DMS79 (cell line): ENCODE measurements around the gene TEX51.

ENCODE experiments used
- DNase-seq: peaks from one replicate; lab custom pipeline; 2025; lab: John Stamatoyannopoulos, UW

Gene TEX51

GRCh38 chr2:126914811-126915500 lies 16.3 kb downstream of the TEX51 start:
- DNase-seq = no peak

DNA sequence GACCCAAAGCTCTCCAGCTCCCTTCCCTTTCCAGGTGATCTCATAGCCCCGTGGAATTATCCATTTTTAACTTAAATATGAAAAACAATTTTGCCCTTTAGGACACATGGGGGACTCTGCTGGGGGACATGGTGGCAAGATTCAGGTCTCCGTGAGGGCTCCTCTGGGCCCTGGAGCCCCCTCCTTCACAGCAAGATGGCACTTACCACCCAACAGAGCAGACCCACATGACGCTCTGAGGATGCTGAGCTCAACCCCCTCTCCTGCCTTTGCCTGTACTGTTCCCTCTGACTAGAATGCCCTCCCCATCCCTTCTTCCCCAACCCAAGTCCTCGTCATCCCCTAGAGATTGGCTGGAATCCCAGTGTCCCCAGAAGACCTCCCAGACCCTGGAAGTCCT lies 17.2 kb downstream of the TEX51 start:
- no peak for DNase-seq

GRCh38 chr2:126916744-126917143 lies 18.1 kb downstream of the TEX51 start:
- DNase-seq = no peak

DNA sequence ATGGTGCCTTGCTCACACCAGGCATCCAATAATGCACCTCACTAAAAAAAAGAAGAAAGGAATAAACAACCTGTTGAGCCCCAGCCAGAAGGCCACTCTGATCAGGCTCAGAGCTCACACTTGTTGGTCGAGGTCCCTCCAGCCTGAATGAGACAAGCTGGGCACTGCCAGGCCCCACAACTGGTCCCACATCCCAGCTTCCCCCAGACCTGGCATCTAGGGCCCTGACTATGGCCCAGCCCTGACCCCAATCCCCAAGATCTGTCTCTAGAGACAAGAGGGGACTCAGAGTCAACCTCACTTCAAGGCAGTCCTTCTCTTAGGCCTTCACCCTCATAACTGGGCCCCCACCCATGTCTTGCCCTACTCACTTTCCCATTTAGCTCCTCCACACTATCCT lies 22.4 kb downstream of the TEX51 start:
- DNase-seq = no peak

GRCh38 chr2:126930970-126931590 lies 32.4 kb downstream of the TEX51 start:
- no peak for DNase-seq

GRCh38 chr2:126932529-126932928 lies 33.8 kb downstream of the TEX51 start:
- no peak for DNase-seq

DNA sequence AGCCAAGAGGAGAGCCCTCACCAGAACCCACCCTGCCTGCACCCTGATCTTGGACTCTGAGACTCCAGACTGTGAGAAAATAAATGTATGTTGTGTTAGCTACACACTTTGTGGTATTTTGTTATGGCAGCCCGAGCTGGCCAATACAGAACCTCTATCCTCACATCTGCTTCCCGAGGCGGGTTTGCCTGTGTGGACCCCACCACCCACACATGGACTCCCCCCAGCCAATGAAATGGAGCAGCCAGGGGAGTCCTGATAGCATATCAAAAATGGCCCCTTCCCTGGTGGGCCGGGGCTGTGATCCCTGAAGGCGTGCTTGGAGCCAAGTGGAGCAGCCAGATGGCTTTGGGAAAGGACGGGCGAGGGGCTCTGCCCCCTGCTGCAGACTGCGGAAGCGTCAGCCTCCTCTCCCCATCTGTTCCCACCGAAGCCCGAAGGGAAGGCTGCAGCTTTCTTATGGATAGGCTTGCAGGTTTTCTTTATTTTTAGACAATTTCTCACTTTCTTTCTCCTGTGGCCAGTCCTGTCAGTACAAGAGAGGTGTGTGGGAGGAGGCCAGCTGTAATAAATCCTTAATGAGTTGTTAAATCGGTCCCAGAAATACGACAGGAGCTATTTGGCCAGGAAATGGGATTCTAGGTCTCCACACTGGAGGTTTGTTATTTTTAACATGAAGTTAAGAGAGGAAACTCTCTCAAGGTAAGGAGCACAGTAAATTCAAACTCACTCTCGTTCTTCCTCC lies 34.4 kb downstream of the TEX51 start:
- DNase-seq = no peak

DNA sequence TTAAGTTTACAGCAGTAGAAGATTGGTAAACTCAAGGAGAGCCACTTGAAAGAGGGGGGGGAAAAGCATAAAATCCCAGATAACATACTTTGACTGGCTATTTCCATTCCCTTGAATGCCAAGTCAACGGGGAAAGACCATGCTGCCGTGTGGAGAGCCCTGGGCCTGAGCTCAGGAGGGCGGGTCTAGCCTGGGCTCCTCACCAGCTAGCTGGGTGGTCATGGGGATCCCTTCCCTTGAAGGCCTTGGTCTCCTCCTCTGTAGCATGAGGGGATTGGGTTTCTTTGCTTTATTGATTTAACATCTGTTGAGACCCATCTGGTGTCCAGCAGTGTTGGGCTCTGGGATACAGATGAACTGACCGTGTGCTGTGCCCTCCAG lies 35.0 kb downstream of the TEX51 start:
- no peak for DNase-seq

DNA sequence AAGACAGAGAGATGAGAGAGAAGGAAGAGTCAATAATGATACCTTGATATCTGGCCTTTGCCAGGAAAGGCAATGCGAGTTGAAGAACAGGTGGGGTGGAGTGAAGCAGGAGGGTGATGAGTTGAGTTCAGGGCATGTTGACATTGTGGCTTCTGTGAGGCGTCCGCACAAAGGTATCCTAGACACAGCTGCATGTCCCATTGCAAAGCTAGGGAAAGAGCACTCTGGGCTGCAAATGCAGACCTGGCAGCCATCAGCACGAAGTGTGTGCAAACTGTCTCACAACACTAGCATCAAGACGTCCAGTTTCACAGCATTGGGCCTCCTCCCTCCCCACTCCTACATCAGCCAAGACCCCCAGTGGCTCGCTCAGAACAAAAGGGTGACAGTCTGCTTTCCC lies 36.1 kb downstream of the TEX51 start:
- DNase-seq = no peak

GRCh38 chr2:126935774-126936173 lies 37.1 kb downstream of the TEX51 start:
- DNase-seq = no peak

- no peak for DNase-seq
Observed at GRCh38 chr2:126936219-126936723, 37.6 kb downstream of the TEX51 start.

DNA sequence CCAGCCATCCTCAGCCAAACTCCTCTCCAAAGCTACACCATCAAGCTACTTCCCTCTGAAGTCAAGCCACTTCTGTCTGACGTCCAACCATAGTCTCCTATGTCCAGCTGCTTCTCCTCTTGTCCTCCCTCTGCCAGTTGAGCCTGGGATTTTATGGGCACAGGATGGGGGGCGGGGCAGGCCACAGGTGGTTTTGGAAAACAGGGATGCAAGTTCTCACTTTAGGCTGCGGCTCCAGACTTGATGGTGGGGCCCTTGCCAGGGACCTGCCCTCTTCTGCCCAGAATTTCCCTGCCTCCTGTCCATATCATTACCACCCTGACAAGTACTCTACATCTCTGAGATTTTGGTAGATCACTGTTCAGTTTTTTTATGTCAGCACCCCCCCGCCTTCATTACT lies 41.6 kb downstream of the TEX51 start:
- DNase-seq = no peak

- DNase-seq = no peak
Observed at GRCh38 chr2:126942427-126943203, 43.9 kb downstream of the TEX51 start.

GRCh38 chr2:126943612-126944348 lies 45.1 kb downstream of the TEX51 start:
- DNase-seq = no peak

DNA sequence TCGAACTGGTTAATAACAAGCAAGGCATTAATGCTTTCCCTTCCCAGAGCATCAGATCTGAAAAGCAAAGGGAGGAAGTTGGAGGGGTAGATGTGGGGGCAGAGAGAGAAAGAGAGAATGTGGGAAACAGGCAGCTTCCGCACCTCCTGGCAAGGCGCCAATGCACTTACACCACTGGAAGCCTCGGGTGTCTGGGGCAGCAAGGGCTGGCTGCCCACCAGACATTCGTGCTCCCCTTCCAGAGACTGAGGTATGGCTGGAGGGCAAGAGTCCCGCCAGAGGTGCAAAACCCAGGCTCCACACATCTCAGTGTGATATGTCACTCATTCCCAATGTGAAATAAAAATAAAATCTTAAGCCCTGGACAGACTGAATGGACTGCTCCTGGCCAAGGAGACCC lies 46.4 kb downstream of the TEX51 start:
- no peak for DNase-seq

DNA sequence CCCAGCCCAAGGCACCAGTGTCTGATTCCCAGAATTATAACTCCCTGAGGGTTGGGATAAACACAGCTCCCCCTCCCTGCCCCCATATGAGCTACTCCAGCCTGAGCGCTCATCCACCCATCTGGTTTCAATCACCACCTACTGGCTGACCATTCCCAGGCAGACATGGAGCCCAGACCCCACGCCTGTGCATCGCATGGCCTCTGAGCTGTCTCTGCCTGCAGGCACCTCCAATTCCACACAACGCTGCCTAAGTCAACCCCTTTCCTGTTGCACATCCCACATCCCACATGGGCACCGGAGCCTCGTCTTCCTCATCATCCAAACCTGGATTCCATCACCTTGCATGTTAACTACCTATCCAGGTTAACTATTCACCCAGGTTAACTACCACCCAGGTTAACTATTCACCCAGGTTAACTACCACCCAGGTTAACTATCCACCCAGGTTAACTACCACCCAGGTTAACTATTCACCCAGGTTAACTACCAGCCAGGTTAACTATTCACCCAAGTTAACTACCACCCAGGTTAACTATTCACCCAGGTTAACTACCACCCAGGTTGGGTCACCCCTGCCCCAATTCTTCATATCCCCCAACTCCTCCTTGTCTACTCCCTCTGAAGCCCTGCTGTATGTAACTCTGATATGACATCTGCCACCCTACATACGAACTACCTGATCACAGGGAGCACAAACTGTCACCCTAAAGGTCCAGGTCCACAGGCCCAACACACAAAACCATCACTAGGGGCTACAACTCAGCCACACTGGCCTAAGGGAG lies 47.8 kb downstream of the TEX51 start:
- no peak for DNase-seq

DNA sequence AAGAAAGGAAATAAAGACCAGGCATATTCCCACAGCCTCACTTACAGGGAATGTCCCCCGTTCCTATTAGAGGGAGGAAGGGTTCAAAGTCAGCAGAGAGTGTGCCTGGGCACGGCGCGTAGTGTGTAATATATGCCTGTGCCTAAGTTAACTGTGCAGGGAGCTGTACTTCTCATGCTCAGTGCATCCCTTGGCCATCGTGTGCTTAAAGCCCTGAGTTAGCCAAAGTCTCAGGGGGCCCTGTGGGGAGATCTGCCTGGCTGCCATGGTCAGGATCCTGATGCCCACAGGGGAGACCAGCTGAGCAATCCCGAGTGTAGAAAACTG lies 48.4 kb downstream of the TEX51 start:
- DNase-seq = no peak

GRCh38 chr2:126949775-126950174 lies 51.1 kb downstream of the TEX51 start:
- no peak for DNase-seq

DNA sequence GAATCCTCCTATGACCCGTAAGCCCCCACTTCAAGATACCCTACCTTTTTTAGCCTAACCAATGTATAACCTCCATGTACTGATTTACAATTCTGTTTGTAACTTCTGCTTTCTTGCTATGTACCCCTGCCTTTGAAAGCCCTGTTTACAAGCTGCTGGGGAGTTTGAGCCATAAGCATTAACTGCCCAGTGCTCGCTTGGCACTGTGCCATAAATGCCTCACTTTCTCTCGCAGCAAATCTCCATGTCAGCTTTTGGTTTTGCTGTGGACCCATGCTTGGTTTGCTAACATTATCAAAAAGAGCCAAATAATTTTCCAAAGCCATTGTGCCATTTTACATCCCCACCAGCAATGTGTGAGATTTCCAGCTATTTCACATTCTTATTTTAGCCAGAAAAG lies 51.8 kb downstream of the TEX51 start:
- DNase-seq = no peak
